Esophagus muscularis mucosa (tissue), 4 donors: Measurements from ENCODE around the gene RMRP. TPM values are rescaled to one million over a fixed set of nuclear protein-coding genes. Genes with fewer than 3 reads are reported as not detected.

Source experiments
- DNase-seq: peaks from one replicate; pipeline ENCODE4 v3.0.0-alpha.2; 2017; ENCODE audit errors: extremely low spot score
- H3K27ac ChIP-seq, 4 donors: fragments of 200-600 bp; sonication (generic); replicated peaks in 1 of 4; 1 replicate in 3 of 4; 2 replicates in 1 of 4; pipeline ENCODE4 v1.5.1; 2016 to 2019; ENCODE audit warnings: mild to moderate bottlenecking in 1 of 4
- H3K27me3 ChIP-seq, 4 donors: fragments of 200-600 bp; sonication (generic); one replicate each; pipeline versions ENCODE4 v1.5.1 to v1.6.0; 2016 to 2019
- H3K36me3 ChIP-seq, 4 donors: fragments of 200-600 bp; sonication (generic); one replicate each; pipeline ENCODE4 v1.5.1; 2016 to 2019
- H3K4me1 ChIP-seq, 4 donors: fragments of 200-600 bp; sonication (generic); one replicate each; pipeline ENCODE4 v1.5.1; 2016 to 2019
- H3K4me3 ChIP-seq, 4 donors: fragments of 200-600 bp; sonication (generic); 1 replicate in 2 of 4; 2 replicates in 2 of 4; pipeline ENCODE4 v1.5.1; 2016 to 2019; ENCODE audit warnings: mild to moderate bottlenecking in 4 of 4, moderate library complexity in 1 of 4
- H3K9me3 ChIP-seq, 4 donors: fragments of 200-600 bp; sonication (generic); 1 replicate in 3 of 4; 2 replicates in 1 of 4; pipeline ENCODE4 v1.5.1; 2016 to 2019
- POLR2AphosphoS5 ChIP-seq, 2 donors: sonication (generic); formaldehyde crosslinking; IDR thresholded peaks; one replicate each; pipeline ENCODE4 v1.6.1; 2017; ENCODE audit warnings: antibody characterized with exemption in 2 of 2
- WGBS: methylation state at CpG from one replicate; pipeline ENCODE4 v1.1.5; 2018; 5-methylcytosine and 5-hydroxymethylcytosine counted together
- intact Hi-C: fragments of 100-400 bp; cut with DNase I; formaldehyde crosslinking; loops from one replicate; pipeline ENCODE4 v1.15.1; 2023
- small RNA-seq, 3 donors: library from RNA; depleted of rRNA; stranded (forward); fragments of <200 nt; gene quantifications; one replicate each; pipeline ENCODE3, GENCODE V24; 2016
- total RNA-seq, 4 donors: library from RNA; depleted of rRNA; stranded (reverse); fragments of >200 nt; gene quantifications; one replicate each; pipeline versions ENCODE4 v1.1.0 to v1.2.1, GENCODE V29; 2016

Gene RMRP
- total RNA-seq, 4 donors from 2014 or later, result 1,899 to 6,162 (median 2,510) TPM

GRCh38 chr9:35608221-35608620 lies 49.6 kb downstream of the RMRP start:
- no peak for DNase-seq
- Histone ChIP-seq H3K9me3 (no peaks in the 10 kb centered on the region), H3K36me3 (peaks cover 21 to 36% (median 33%) of the 10 kb centered on the region in 4 donors), H3K4me1 (peaks cover 17 to 36% (median 27%) of the 10 kb centered on the region in 4 donors), H3K27ac (no peak overlapping the region), H3K27me3 (no peaks in the 10 kb centered on the region), H3K4me3 (no peak overlapping the region)
- 92% methylated on average over 5 of the region's 7 CpGs for WGBS
- TF ChIP-seq POLR2AphosphoS5 (IDR thresholded peaks at IDR 0.05), result no peak
- intact Hi-C loops, result loop anchor here (5.0 kb wide), 1 partner anchor 129 kb away; no protein-coding TSS in a partner anchor

Small RNAs within 50 kb of the gene (small RNA-seq; reads per million reads assigned to genes)
- 0 reads per million in 3 donors for gene MIR4667
- gene RMRP, result 0 reads per million in 3 donors
- 0 reads per million in 3 donors for gene RN7SL22P

Other genes starting within 250 kb of the RMRP start
- 10 to 100 TPM; 48.0 to 91.2 (median 73.8) TPM for gene RUSC2, start 167.9 kb downstream of the RMRP start, total RNA-seq
- gene TESK1, start 52.8 kb downstream of the RMRP start, total RNA-seq, result 10 to 100 TPM; 48.2 to 80.6 (median 63.4) TPM
- gene CD72, start 39.6 kb downstream of the RMRP start, total RNA-seq, result 1 to 10 TPM in 2 of 4 donors, not detected in 2; 1.4 to 2.2 TPM
- gene SIT1, start 7.1 kb downstream of the RMRP start, total RNA-seq, result under 1 TPM in 3 of 4 donors, not detected in 1; 0.40 to 0.83 (median 0.83) TPM
- 100 to 1,000 TPM in 2 of 4 donors, 10 to 100 TPM in 2; 68.4 to 117 (median 104) TPM for gene CCDC107, start 273 bp upstream of the RMRP start, total RNA-seq
- gene ARHGEF39, start 7.2 kb upstream of the RMRP start, total RNA-seq, result 1 to 10 TPM; 1.3 to 3.3 (median 1.7) TPM
- 1 to 10 TPM in 1 of 4 donors, not detected in 3; 2.2 TPM for gene CA9, start 15.9 kb upstream of the RMRP start, total RNA-seq
- over 10,000 TPM in 3 of 4 donors, 1,000 to 10,000 TPM in 1; 8,856 to 14,576 (median 12,022) TPM for gene TPM2, start 31.9 kb upstream of the RMRP start, total RNA-seq
- 1,000 to 10,000 TPM in 3 of 4 donors, 100 to 1,000 TPM in 1; 934 to 1,435 (median 1,196) TPM for gene TLN1, start 74.2 kb upstream of the RMRP start, total RNA-seq
- 10 to 100 TPM; 65.6 to 97.3 (median 85.4) TPM for gene CREB3, start 74.6 kb upstream of the RMRP start, total RNA-seq
- 10 to 100 TPM; 44.0 to 67.8 (median 55.5) TPM for gene GBA2, start 91.2 kb upstream of the RMRP start, total RNA-seq
- gene RGP1, start 91.3 kb upstream of the RMRP start, total RNA-seq, result 10 to 100 TPM; 22.0 to 31.8 (median 26.8) TPM
- gene MSMP, start 96.3 kb upstream of the RMRP start, total RNA-seq, result 1 to 10 TPM in 1 of 4 donors, not detected in 3; 1.3 TPM
- gene NPR2, start 133.6 kb upstream of the RMRP start, total RNA-seq, result 10 to 100 TPM; 22.0 to 35.9 (median 29.7) TPM
- gene SPAG8, start 154.2 kb upstream of the RMRP start, total RNA-seq, result 1 to 10 TPM in 1 of 4 donors, under 1 TPM in 3; 0.65 to 2.0 (median 0.83) TPM
- gene HINT2, start 157.0 kb upstream of the RMRP start, total RNA-seq, result 10 to 100 TPM; 23.4 to 32.4 (median 27.5) TPM
- gene FAM221B, start 170.7 kb upstream of the RMRP start, total RNA-seq, result not detected
- gene TMEM8B, start 171.2 kb upstream of the RMRP start, total RNA-seq, result 10 to 100 TPM in 3 of 4 donors, 1 to 10 TPM in 1; 10.0 to 27.0 (median 20.3) TPM
- not detected for gene OR13J1, start 212.4 kb upstream of the RMRP start, total RNA-seq
- 10 to 100 TPM in 2 of 4 donors, 1 to 10 TPM in 2; 3.7 to 53.0 (median 15.6) TPM for gene HRCT1, start 248.2 kb upstream of the RMRP start, total RNA-seq